ENCODE measurements around the gene CPNE1. TPM values are rescaled to one million over a fixed set of nuclear protein-coding genes. Genes with fewer than 3 reads are reported as not detected.

Gene CPNE1
- total RNA-seq, 1 donor from 2014 or later, result 264 TPM

GRCh38 chr20:35661053-35661452, 3.6 kb downstream of the CPNE1 start:
- no peak for TF ChIP-seq CTCF (IDR thresholded peaks at IDR 0.05)
- H3K4me3 Mint-ChIP-seq, result peak overlapping the region; percentile 94
- no peaks in the 10 kb centered on the region for H3K9me3 Mint-ChIP-seq
- DNase-seq (no peak), ATAC-seq (ENCODE audit: low read depth) (no peak)
- H3K4me1 Mint-ChIP-seq, result peaks cover 75% of the 10 kb centered on the region
- CTCF ChIA-PET, result no interaction called here
- intact Hi-C loops (cut with micrococcal nuclease), result loop anchor here (5.0 kb wide), 1 partner anchor 59 kb away; no protein-coding TSS in a partner anchor
- H3K27ac Mint-ChIP-seq, result no peak overlapping the region
- H3K36me3 Mint-ChIP-seq (ENCODE audit: low read depth), result peaks cover 31% of the 10 kb centered on the region
- POLR2A ChIA-PET, result interaction anchor here (0.5 to 1.7 kb wide), 2 partner anchors 16 to 45 kb away, joined by 3 to 7 read pairs; partner anchors contain the start of gene SPAG4
- H3K27me3 Mint-ChIP-seq, result no peaks in the 10 kb centered on the region

GRCh38 chr20:35660122-35660937, 4.4 kb downstream of the CPNE1 start:
- peaks cover 75% of the 10 kb centered on the region for H3K4me1 Mint-ChIP-seq
- H3K9me3 Mint-ChIP-seq, result no peaks in the 10 kb centered on the region
- TF ChIP-seq CTCF (IDR thresholded peaks at IDR 0.05), result no peak
- no peak for ATAC-seq (ENCODE audit: low read depth)
- H3K36me3 Mint-ChIP-seq (ENCODE audit: low read depth), result peaks cover 31% of the 10 kb centered on the region
- POLR2A ChIA-PET, result interaction anchor here (0.5 to 1.7 kb wide), 4 partner anchors 44 to 1708 kb away, joined by 3 to 7 read pairs (median 4); partner anchors contain the start of genes RBM39 and SPAG4
- H3K27ac Mint-ChIP-seq, result peak overlapping the region; percentile 12
- DNase-seq, result no peak
- CTCF ChIA-PET, result no interaction called here
- intact Hi-C loops (cut with micrococcal nuclease), result loop anchor here (5.0 kb wide), 1 partner anchor 58 kb away; no protein-coding TSS in a partner anchor
- no peaks in the 10 kb centered on the region for H3K27me3 Mint-ChIP-seq
- peak overlapping the region; percentile 46 for H3K4me3 Mint-ChIP-seq

- POLR2A ChIA-PET, result no interaction called here
- H3K4me3 Mint-ChIP-seq, result no peak overlapping the region
These were observed 7.4 kb downstream of the CPNE1 start for GRCh38 chr20:35657271-35657670.

GRCh38 chr20:35654415-35654814, 10.3 kb downstream of the CPNE1 start:
- Mint-ChIP-seq H3K27me3 (no peaks in the 10 kb centered on the region), H3K27ac (no peak overlapping the region), H3K9me3 (no peaks in the 10 kb centered on the region), H3K36me3 (ENCODE audit: low read depth) (peaks cover 33% of the 10 kb centered on the region), H3K4me1 (peaks cover 35% of the 10 kb centered on the region), H3K4me3 (no peak overlapping the region)
- DNase-seq, result no peak
- no peak for TF ChIP-seq CTCF (IDR thresholded peaks at IDR 0.05)
- ATAC-seq (ENCODE audit: low read depth), result no peak
- intact Hi-C loops (cut with micrococcal nuclease), result no loop called here
- POLR2A ChIA-PET, result interaction anchor here (0.5 to 1.5 kb wide), 3 partner anchors 10 to 101 kb away, joined by 3 read pairs; partner anchors contain the start of genes CPNE1 and RBM12
- CTCF ChIA-PET, result no interaction called here

More at GRCh38 chr20:35657271-35657670, 7.4 kb downstream of the CPNE1 start:
- TF ChIP-seq CTCF (IDR thresholded peaks at IDR 0.05), result no peak
- intact Hi-C loops (cut with micrococcal nuclease), result no loop called here
- DNase-seq (no peak), ATAC-seq (ENCODE audit: low read depth) (no peak)
- Mint-ChIP-seq H3K9me3 (no peaks in the 10 kb centered on the region), H3K27ac (no peak overlapping the region), H3K27me3 (no peaks in the 10 kb centered on the region), H3K4me1 (peaks cover 55% of the 10 kb centered on the region), H3K36me3 (ENCODE audit: low read depth) (peaks cover 16% of the 10 kb centered on the region)
- CTCF ChIA-PET, result no interaction called here

DNA sequence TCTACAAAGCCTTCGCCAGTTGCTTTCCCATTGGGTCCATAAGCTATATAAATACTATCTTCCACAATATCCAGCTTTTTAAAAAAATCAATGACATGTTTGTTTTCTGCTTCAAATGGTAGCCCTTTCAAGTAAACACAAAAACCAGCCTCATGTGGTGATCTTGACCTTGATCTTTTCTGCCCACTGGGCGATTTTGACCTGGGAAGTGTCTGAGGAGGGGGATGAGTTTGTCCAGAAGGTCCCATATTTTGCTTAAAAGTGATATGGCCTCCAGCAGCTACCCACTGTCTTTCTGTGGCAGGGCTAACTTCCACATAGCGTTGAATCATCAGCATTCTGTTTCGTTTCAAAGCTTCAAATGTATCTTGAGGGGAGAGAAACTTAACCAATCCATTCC, 10.8 kb downstream of the CPNE1 start:
- peaks cover 33% of the 10 kb centered on the region for H3K4me1 Mint-ChIP-seq
- ChIA-PET POLR2A (interaction anchor here (1.5 kb wide), 2 partner anchors 10 to 17 kb away, joined by 3 read pairs; partner anchors contain the start of genes CPNE1 and RBM12), CTCF (no interaction called here)
- no peak for ATAC-seq (ENCODE audit: low read depth)
- H3K9me3 Mint-ChIP-seq, result no peaks in the 10 kb centered on the region
- intact Hi-C loops (cut with micrococcal nuclease), result no loop called here
- peaks cover 35% of the 10 kb centered on the region for H3K36me3 Mint-ChIP-seq (ENCODE audit: low read depth)
- no peak for DNase-seq
- no peak overlapping the region for H3K4me3 Mint-ChIP-seq
- H3K27ac Mint-ChIP-seq, result no peak overlapping the region
- H3K27me3 Mint-ChIP-seq, result no peaks in the 10 kb centered on the region
- TF ChIP-seq CTCF (IDR thresholded peaks at IDR 0.05), result no peak
